Esophagus muscularis mucosa (tissue), 3 donors: ENCODE data around the gene ZNF592.

Experiments
- EP300 ChIP-seq: sonication (generic); formaldehyde crosslinking; IDR thresholded peaks from one replicate; pipeline ENCODE4 v1.6.1; 2017; ENCODE audit warnings: antibody characterized with exemption
- TF ChIP-seq, protein P1 (sequence below), 3 experiments: fragments of 200-600 bp in 2 of 3; fragments of 450-650 bp in 1 of 3; sonication (generic) in 2 of 3; IDR thresholded peaks; one replicate each; pipeline ENCODE4 v1.5.1; 2017 to 2019; ENCODE audit warnings: antibody characterized with exemption in 3 of 3, mild to moderate bottlenecking in 2 of 3, moderate library complexity in 1 of 3

DNA sequence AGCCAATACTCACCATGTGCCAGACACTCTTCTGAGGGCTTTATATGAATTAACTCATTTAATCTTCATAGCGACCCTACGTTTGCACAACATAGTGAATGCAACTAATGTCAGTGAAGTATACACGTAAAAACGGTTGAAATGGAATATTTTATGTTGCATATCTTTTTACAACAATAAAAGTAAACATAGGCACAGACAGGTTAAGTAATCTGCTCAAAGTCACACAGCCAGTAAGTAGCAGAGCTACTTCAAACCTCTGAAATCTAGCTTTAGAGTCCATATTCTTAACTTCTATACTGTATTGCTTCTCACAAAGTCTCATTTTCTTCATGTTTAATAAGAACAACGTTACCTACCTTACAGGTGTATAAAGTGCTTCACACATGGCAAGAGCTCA, 34.0 kb upstream of the ZNF592 start:
- no peak for TF ChIP-seq EP300
- TF ChIP-seq, protein P1, sequence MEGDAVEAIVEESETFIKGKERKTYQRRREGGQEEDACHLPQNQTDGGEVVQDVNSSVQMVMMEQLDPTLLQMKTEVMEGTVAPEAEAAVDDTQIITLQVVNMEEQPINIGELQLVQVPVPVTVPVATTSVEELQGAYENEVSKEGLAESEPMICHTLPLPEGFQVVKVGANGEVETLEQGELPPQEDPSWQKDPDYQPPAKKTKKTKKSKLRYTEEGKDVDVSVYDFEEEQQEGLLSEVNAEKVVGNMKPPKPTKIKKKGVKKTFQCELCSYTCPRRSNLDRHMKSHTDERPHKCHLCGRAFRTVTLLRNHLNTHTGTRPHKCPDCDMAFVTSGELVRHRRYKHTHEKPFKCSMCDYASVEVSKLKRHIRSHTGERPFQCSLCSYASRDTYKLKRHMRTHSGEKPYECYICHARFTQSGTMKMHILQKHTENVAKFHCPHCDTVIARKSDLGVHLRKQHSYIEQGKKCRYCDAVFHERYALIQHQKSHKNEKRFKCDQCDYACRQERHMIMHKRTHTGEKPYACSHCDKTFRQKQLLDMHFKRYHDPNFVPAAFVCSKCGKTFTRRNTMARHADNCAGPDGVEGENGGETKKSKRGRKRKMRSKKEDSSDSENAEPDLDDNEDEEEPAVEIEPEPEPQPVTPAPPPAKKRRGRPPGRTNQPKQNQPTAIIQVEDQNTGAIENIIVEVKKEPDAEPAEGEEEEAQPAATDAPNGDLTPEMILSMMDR (IDR thresholded peaks at IDR 0.05): no peak
